ENCODE data around the gene RPTN.

DNA sequence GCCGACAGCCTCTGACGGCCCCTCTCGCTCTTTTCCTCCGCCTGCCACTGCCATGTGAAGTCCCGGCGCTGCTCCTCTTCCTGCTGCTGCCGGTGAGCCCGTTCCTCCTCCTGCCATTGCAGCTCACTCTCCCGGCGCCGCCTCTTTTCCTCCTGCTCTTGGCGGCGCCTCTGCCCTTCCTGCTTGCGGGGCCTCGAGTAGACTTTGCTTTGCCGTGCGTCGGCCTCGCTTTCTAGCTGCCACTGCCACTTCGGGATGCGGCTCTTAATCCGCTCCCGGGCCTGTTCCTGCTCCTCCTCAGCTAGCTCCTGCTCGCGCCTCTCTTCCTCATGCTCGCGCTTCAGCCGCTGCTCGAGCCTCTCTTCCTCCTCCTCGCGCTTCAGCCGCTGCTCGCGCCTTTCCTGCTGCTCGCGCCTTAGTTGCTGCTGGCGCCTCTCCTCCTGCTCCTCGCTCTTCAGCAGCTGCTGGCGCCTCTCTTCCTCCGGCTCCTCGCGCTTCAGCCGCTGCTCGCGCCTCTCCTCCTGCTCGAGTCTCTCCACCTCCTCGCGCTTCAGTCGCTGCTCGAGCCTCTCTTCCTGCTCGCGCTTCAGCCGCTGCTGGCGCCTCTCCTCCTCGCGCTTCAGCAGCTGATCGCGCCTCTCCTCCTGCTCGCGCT is 48.0 kb downstream of the RPTN start:
- TF ChIP-seq, protein P1, sequence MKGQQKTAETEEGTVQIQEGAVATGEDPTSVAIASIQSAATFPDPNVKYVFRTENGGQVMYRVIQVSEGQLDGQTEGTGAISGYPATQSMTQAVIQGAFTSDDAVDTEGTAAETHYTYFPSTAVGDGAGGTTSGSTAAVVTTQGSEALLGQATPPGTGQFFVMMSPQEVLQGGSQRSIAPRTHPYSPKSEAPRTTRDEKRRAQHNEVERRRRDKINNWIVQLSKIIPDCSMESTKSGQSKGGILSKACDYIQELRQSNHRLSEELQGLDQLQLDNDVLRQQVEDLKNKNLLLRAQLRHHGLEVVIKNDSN (IDR thresholded peaks at IDR 0.05; ENCODE audit: borderline replicate concordance, low read depth), result no peak
- TF ChIP-seq, protein P2, sequence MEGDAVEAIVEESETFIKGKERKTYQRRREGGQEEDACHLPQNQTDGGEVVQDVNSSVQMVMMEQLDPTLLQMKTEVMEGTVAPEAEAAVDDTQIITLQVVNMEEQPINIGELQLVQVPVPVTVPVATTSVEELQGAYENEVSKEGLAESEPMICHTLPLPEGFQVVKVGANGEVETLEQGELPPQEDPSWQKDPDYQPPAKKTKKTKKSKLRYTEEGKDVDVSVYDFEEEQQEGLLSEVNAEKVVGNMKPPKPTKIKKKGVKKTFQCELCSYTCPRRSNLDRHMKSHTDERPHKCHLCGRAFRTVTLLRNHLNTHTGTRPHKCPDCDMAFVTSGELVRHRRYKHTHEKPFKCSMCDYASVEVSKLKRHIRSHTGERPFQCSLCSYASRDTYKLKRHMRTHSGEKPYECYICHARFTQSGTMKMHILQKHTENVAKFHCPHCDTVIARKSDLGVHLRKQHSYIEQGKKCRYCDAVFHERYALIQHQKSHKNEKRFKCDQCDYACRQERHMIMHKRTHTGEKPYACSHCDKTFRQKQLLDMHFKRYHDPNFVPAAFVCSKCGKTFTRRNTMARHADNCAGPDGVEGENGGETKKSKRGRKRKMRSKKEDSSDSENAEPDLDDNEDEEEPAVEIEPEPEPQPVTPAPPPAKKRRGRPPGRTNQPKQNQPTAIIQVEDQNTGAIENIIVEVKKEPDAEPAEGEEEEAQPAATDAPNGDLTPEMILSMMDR (IDR thresholded peaks at IDR 0.05), result no peak
- TF ChIP-seq MXI1 (IDR thresholded peaks at IDR 0.05; ENCODE audit: low read depth, low read length) (no peak), RAD21 (IDR thresholded peaks at IDR 0.05; ENCODE audit: low read length) (no peak), SIN3A (IDR thresholded peaks at IDR 0.05; ENCODE audit: borderline replicate concordance, low read depth, low read length) (no peak), EP300 (IDR thresholded peaks at IDR 0.05; ENCODE audit: borderline replicate concordance in 1 of 2, low read depth in 1 of 2, low read length in 1 of 2) (no peak), SMC3 (IDR thresholded peaks at IDR 0.05; ENCODE audit: low read depth, low read length) (no peak), EZH2phosphoT487 (IDR thresholded peaks at IDR 0.05; ENCODE audit: borderline replicate concordance, low read depth) (no peak), POLR2AphosphoS5 (IDR thresholded peaks at IDR 0.05; ENCODE audit: low read depth, low read length) (no peak), TCF12 (IDR thresholded peaks at IDR 0.05) (no peak), GABPA (IDR thresholded peaks at IDR 0.05; ENCODE audit: low read depth) (no peak)
- TF ChIP-seq, protein P3, sequence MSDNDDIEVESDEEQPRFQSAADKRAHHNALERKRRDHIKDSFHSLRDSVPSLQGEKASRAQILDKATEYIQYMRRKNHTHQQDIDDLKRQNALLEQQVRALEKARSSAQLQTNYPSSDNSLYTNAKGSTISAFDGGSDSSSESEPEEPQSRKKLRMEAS (IDR thresholded peaks at IDR 0.05; ENCODE audit: low read depth), result peak; percentile 35; the same call in 1 of the 2 replicates

Measured in SK-N-SH (cell line).